Panc1 (cell line): ENCODE measurements around the gene KLF12. TPM values are rescaled to one million over a fixed set of nuclear protein-coding genes. Genes with fewer than 3 reads are reported as not detected.

ENCODE experiments used
- ATAC-seq: fragments of 200-7000 bp; cut with Tn5 transposase; 2 replicates; pipeline ENCODE4 v1.9.1; 2020; ENCODE audit warnings: mild to moderate bottlenecking, moderate library complexity
- Bru-seq: library from RNA; stranded (reverse); fragments of 400-500 nt; gene quantifications from one replicate; lab custom pipeline; 2021; lab: Mats Ljungman, UMichigan
- BruChase-seq, 2 experiments: library from RNA; stranded (reverse); fragments of 400-500 nt; gene quantifications; one replicate each; lab custom pipeline; 2021; lab: Mats Ljungman, UMichigan
- BruUV-seq: library from RNA; stranded (reverse); fragments of 400-500 nt; replicated peaks from 2 replicates; lab custom pipeline; 2021; lab: Mats Ljungman, UMichigan
- CTCF ChIA-PET: fragments of 300-600 bp; sonication (Branson Sonifier 250); formaldehyde crosslinking; loops from one replicate; lab custom pipeline; 2022; ENCODE audit warnings: antibody characterized with exemption; lab: Charles Lee
- POLR2A ChIA-PET: fragments of 300-600 bp; sonication (Branson Sonifier 250); formaldehyde crosslinking; loops from one replicate; lab custom pipeline; 2022; ENCODE audit warnings: antibody characterized with exemption; lab: Charles Lee
- DNase-seq: peaks from one replicate; pipeline ENCODE4 v3.0.0-alpha.2; 2010; ENCODE audit warnings: low read depth, low spot score
- H3K27ac ChIP-seq: 2 replicates; pipeline ENCODE4 v1.5.1; 2011; ENCODE audit warnings: mild to moderate bottlenecking, low read length, inconsistent platforms
- H3K27me3 ChIP-seq: fragments of 200-500 bp; sonication (Bioruptor generic); 2 replicates; pipeline ENCODE4 v1.6.0; 2014; ENCODE audit warnings: low read length, inconsistent platforms; ENCODE audit not compliant: control insufficient read depth, insufficient read depth
- H3K36me3 ChIP-seq: fragments of 200-500 bp; sonication (Bioruptor generic); 2 replicates; pipeline ENCODE4 v1.5.1; 2014; ENCODE audit warnings: inconsistent platforms, mild to moderate bottlenecking, low read length, moderate library complexity; ENCODE audit not compliant: control insufficient read depth, insufficient read depth
- H3K4me1 ChIP-seq: 2 replicates; pipeline ENCODE4 v1.5.1; 2011; ENCODE audit warnings: inconsistent platforms, mild to moderate bottlenecking, low read length, moderate library complexity; ENCODE audit not compliant: control insufficient read depth, insufficient read depth
- H3K4me3 ChIP-seq, 2 experiments: 2 replicates each; pipeline ENCODE4 v1.5.1; 2011 to 2012; ENCODE audit warnings: low read depth in 2 of 2, low read length in 2 of 2, mild to moderate bottlenecking in 2 of 2, inconsistent platforms in 1 of 2, moderate library complexity in 1 of 2
- H3K9me3 ChIP-seq: fragments of 200-500 bp; sonication (Bioruptor generic); 2 replicates; pipeline ENCODE4 v1.5.1; 2014; ENCODE audit warnings: low read depth, mild to moderate bottlenecking, inconsistent platforms, low read length, moderate library complexity; ENCODE audit not compliant: control insufficient read depth, insufficient read depth
- POLR2AphosphoS5 ChIP-seq: IDR thresholded peaks from 2 replicates; pipeline ENCODE4 v1.6.1; 2012; ENCODE audit warnings: mild to moderate bottlenecking, low read depth, low read length, moderate library complexity
- REST ChIP-seq, 2 experiments: IDR thresholded peaks; 2 replicates each; pipeline ENCODE4 v1.6.1; 2011 to 2012; ENCODE audit warnings: low read depth in 2 of 2, control low read depth in 1 of 2, low read length in 1 of 2, mild to moderate bottlenecking in 1 of 2, moderate library complexity in 1 of 2; ENCODE audit not compliant: insufficient read depth in 1 of 2
- SIN3A ChIP-seq: IDR thresholded peaks from 2 replicates; pipeline ENCODE4 v1.6.1; 2012; ENCODE audit warnings: low read depth, mild to moderate bottlenecking, low read length, moderate library complexity, borderline replicate concordance; ENCODE audit not compliant: insufficient read depth
- TCF7L2 ChIP-seq: IDR thresholded peaks from 2 replicates; pipeline ENCODE4 v1.6.1; 2011; ENCODE audit warnings: mild to moderate bottlenecking, low read depth, low read length, inconsistent platforms
- in situ Hi-C: cut with HindIII; loops from 2 replicates; pipeline ENCODE4 v1.10.0; 2016; ENCODE audit warnings: low sequenced_read_pairs, low pct_unique_long_range_greater_than_20kb
- intact Hi-C: fragments of 100-400 bp; cut with micrococcal nuclease; formaldehyde crosslinking; loops from one replicate; pipeline ENCODE4 v1.10.0; 2022; ENCODE audit not compliant: unreplicated experiment
- long read RNA-seq: library from polyadenylated mRNA; unstranded; transcript quantifications from one replicate; pipeline ENCODE4 v2.0.0, GENCODE V29; 2021; ENCODE audit not compliant: unreplicated experiment
- polyA plus RNA-seq: library from polyadenylated mRNA; unstranded; fragments of >200 nt; gene quantifications from one replicate; pipeline ENCODE4 v1.2.1, GENCODE V29; 2012; ENCODE audit warnings: missing spikeins; ENCODE audit not compliant: insufficient read length
- total RNA-seq: library from RNA; stranded (reverse); gene quantifications from one replicate; pipeline ENCODE4 v1.2.1, GENCODE V29; 2021; ENCODE audit not compliant: unreplicated experiment
- TF ChIP-seq, protein P1 (sequence below): fragments of 450-650 bp; IDR thresholded peaks from 2 replicates; pipeline ENCODE4 v1.5.1; 2017; ENCODE audit warnings: mild to moderate bottlenecking

Gene KLF12
- total RNA-seq (4.2 TPM), Bru-seq, nascent RNA (percentile 58 among the genes with signal in this experiment), BruChase-seq, experiment 1, labeled RNA remaining after a 2-hour chase (percentile 50 among the genes with signal in this experiment), BruChase-seq, experiment 2, labeled RNA remaining after a 6-hour chase (percentile 46 among the genes with signal in this experiment)
- polyA plus RNA-seq = 1.1 TPM
- long read RNA-seq, partial matches to known transcripts = 0 of 4 reads
- long read RNA-seq, other reads (novel, unspliced or antisense) = 4 of 4 reads

- DNase-seq (no peak), ATAC-seq (peak; percentile 80)
- in situ Hi-C loops (no loop called here), intact Hi-C loops (loop anchor here (10.0 kb wide), 1 partner anchor 299 kb away; no protein-coding TSS in a partner anchor)
- Histone ChIP-seq H3K9me3 (no peaks in the 10 kb centered on the region), H3K36me3 (no peaks in the 10 kb centered on the region), H3K4me1 (peaks cover 9% of the 10 kb centered on the region), H3K4me3 (peak within 1 kb of the TSS; percentile 60 to 61), H3K27me3 (no peaks in the 10 kb centered on the region), H3K27ac (peak within 1 kb of the TSS; percentile 17; the same call in 1 of the 2 replicates)
- ChIA-PET POLR2A (interaction anchor here (0.6 kb wide), 1 partner anchor 254 kb away, joined by 4 read pairs; no protein-coding TSS in a partner anchor), CTCF (interaction anchor here (0.6 kb wide), 1 partner anchor 1085 kb away, joined by 9 read pairs; no protein-coding TSS in a partner anchor)
- TF ChIP-seq TCF7L2 = no peak
- no peak for TF ChIP-seq POLR2AphosphoS5
- TF ChIP-seq, protein P1, sequence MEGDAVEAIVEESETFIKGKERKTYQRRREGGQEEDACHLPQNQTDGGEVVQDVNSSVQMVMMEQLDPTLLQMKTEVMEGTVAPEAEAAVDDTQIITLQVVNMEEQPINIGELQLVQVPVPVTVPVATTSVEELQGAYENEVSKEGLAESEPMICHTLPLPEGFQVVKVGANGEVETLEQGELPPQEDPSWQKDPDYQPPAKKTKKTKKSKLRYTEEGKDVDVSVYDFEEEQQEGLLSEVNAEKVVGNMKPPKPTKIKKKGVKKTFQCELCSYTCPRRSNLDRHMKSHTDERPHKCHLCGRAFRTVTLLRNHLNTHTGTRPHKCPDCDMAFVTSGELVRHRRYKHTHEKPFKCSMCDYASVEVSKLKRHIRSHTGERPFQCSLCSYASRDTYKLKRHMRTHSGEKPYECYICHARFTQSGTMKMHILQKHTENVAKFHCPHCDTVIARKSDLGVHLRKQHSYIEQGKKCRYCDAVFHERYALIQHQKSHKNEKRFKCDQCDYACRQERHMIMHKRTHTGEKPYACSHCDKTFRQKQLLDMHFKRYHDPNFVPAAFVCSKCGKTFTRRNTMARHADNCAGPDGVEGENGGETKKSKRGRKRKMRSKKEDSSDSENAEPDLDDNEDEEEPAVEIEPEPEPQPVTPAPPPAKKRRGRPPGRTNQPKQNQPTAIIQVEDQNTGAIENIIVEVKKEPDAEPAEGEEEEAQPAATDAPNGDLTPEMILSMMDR = no peak
- TF ChIP-seq REST (IDR thresholded peaks at IDR 0.05; ENCODE audit: insufficient read depth in 1 of 2, low read depth in 2 of 2, low read length in 1 of 2) = no peak
- TF ChIP-seq SIN3A = no peak
- no TSS peak for BruUV-seq
These were observed at the start of gene KLF12 for GRCh38 chr13:74134221-74134776. Gene KLF12, minus strand, starts transcription at chr13:74134404.

- no peak overlapping the region for H3K27ac ChIP-seq
- no peaks in the 10 kb centered on the region for H3K4me1 ChIP-seq
- TF ChIP-seq POLR2AphosphoS5 (no peak), REST (IDR thresholded peaks at IDR 0.05; ENCODE audit: insufficient read depth in 1 of 2, low read depth in 2 of 2, low read length in 1 of 2) (no peak), TCF7L2 (no peak)
- TF ChIP-seq, protein P1 = no peak
- no peaks in the 10 kb centered on the region for H3K9me3 ChIP-seq
- intact Hi-C loops (no loop called here), in situ Hi-C loops (no loop called here)
- no peaks in the 10 kb centered on the region for H3K27me3 ChIP-seq
- no peaks in the 10 kb centered on the region for H3K36me3 ChIP-seq
- POLR2A ChIA-PET = no interaction called here
- no peak overlapping the region for H3K4me3 ChIP-seq
- CTCF ChIA-PET = no interaction called here
- BruUV-seq = no TSS peak
- no peak for DNase-seq
- ATAC-seq = no peak
These were observed 48.3 kb upstream of the KLF12 start for GRCh38 chr13:74182491-74182890.
